HTERT RPE-1 (cell line): ENCODE data around the gene NR1I3.
"Not testable (repeated sequence)": the region's sequence is repeated elsewhere in the genome, so short reads cannot be mapped to it uniquely, and the experiment has no call there.

Source experiments
- in situ Hi-C: fragments of 300-500 bp; cut with MboI; formaldehyde crosslinking; loops from 4 replicates; pipeline ENCODE4 v1.14.3; 2020; ENCODE audit warnings: low sequenced_read_pairs

NR1I3 gene

DNA sequence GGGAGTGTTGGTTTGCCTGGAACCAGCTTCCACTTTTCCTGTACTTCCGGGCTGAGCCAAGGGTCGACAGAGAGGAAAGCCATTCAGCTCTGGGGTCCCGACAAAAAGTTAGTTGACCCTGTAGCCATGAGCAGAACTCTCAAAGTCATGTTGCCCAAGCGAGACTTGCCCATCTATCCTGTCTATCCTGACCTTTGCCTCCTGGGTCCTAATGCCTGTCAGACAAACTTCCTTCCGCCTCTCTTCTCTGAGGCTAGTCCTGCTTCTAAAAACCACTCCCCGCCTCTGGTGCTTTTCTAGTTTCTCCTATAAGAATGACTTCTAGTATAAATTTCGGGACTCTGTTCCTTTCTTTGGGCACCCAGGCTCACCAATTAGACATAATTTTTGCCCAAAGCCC lies 12.8 kb upstream of the NR1I3 start:
- in situ Hi-C loops = no loop called here

DNA sequence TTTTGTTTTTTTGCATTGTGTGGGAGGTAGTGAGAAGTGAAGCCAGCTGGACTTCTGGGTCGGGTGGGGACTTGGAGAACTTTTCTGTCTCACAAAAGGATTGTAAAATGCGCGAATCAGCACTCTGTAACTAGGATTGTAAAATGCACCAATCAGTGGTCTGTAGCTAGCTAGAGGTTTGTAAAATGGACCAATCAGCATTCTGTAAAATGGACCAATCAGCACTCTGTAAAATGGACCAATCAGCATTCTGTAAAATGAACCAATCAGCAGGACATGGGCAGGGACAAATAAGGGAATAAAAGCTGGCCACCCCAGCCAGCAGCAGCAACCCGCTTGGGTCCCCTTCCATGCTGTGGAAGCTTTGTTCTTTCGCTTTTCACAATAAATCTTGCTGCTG lies 12.1 kb upstream of the NR1I3 start:
- in situ Hi-C loops = not testable (repeated sequence)

DNA sequence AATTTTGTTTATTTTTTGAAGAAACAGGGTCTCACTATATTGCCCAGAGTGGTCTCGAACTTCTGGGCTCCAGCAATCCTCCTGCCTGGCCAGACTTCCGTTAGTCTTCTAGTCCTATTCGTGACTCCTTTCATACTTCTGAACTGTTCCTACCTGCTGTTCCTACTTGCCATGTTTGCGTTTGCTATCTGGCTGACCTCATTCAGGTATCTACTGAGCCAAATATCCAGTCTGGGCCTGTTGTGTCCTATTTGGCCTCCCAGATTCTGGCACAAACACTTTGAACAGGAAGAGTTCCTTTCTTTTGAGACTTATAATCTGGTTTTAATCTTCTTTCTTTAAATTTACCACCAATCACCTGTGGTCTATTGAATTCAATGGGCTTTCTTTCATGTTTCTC lies 6.9 kb upstream of the NR1I3 start:
- in situ Hi-C loops = no loop called here

DNA sequence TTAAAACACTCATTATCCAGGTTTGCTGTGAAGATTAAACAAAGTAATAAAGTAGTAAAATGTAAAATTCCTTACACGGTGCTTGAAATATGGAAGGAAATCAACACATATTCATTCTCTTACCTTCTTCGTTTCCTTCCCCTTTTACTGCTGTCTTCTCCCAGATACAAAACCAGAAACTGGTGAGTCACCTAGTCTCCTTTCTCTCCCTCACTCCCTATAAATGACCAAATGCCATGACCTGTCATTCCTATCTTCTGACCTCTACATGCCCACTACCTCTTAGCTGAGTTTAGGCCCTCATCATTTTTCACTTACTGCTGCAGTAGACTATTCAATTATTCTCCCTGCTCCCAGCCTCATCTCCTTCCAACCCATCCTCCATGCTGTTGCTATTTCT lies 4.3 kb upstream of the NR1I3 start:
- in situ Hi-C loops = no loop called here

DNA sequence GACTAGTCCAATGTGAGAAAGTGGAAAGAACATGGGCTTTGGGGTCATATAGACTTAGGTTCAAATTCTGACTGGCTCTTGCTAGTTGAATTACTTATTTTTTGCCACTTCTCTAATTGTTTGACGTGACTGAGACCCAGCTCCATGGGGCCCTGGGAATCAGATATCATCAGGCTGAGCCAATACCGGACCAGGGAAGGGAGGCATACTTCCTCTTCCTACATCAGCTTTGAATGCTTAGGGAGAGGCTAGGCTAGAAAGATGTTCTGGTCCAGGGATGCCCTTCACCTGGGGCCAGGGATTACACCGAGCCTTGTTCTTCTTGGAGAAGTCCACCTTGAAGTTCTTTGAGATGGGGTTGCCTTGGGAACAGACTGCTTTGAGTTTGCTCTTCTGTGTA lies 3.7 kb upstream of the NR1I3 start:
- in situ Hi-C loops = no loop called here

DNA sequence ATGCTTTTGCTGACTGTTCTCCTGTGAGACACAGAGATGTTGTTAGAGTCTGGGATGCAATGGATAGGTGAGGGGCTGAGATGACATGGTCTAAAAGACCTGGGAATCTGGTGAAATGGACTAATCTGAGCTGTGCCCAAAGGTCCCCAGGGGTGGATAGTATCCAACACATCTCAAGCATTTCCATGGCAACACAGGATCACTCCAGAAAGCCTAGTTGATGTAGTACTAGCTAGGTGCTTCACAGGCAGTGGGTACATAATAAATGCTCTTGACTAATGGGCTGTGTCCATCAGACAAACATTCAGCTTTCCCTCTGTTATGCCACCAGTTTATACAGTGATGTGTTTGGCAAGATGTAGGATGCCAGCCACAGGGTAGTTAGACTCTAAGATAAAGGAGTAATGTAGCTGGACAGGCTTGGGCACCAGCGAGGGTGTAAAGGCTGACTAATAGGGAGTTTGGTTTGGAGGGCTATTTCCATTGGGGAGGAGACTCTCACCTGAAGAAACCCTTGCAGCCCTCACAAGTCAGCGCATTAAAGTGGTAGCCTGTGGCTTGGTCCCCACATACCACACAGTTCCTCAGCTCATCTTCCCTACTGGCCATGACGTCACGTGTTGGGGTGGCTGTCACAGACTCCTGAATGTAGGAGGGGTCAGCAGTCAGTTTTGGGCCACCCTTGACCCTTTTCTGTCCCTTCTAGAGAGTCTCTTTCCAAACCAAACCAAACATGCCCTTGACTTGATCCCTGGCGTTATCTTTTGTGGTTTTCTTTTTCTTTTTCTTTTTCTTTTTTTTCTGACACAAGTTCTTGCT lies 1.8 kb downstream of the NR1I3 start:
- in situ Hi-C loops = no loop called here

DNA sequence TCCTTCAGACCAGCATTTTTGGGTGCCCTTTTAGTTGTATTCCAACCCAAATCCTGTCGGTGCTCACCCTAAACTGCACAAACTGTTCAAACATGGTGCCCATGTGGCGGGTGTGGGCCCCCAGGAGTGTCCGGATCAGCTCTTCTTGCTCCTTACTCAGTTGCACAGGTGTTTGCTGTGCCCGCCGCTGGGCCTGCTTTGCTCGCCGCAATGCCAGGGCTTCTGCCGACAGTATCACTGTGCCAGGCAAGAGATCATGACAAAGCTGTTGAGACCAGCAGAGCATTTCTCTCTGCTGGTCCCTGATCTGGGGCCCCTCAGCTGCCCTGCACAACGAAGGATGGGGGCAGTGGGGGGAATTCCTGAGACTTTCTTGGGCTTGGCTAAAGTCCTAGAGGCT lies 4.9 kb downstream of the NR1I3 start:
- in situ Hi-C loops = no loop called here

DNA sequence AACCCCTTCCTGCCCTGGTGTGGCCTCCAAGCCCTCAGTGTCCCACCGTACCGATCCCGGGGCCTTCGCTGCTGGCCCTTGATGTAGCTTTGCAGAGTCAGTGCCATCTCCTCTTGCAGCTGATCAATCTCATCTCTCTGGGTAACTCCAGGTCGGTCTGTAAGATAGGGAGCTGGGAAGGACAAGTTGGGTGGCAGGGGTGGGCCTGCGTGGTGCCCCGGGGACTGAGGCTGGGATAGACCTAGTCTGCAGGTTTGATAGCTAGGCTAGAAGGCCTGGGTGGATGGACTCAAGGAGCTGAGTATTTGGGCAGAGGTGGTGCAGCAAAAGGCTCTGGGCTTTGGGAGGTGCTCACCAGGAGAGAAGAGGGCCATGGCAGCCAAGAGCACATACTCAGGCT lies 7.2 kb downstream of the NR1I3 start:
- in situ Hi-C loops = no loop called here

DNA sequence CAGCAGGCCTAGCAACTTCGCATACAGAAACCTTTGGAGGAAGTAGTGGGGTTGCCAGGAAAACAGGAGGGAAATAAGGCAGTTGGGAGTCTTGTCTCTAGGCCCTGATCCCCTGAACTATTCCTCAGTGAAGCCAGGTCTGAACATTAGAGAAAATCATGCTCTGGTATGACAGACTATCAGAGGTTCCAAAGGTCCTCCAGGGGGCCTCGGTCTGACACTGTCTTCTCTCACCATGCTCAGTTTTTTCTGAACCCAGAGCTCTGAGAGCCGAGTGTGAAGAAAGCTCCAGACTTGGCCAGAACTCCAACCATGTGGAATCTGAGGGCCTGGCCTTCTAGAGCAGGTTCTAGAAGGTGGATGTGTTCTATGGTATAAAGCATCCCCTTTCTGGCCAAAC lies 8.1 kb downstream of the NR1I3 start:
- in situ Hi-C loops = no loop called here

DNA sequence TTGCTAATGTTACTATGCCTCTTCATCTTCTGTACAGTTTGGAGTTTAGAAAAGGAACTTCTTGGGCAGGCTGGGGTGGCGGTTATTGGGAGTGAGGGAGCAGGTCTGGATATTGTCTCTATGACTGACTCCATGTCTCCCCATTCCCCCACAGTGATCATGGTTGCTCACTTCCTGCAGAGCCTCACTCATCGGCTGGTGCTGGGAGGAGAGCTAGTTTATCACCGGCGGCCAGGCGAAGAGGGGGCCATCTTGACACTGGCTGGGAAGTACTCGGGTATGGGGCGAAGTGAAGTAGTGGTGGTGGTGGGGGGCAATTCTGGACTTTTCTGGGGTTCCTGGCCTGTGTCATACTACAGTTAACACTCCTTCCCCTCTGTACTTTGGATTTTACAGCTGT lies 10.0 kb downstream of the NR1I3 start:
- in situ Hi-C loops = no loop called here

DNA sequence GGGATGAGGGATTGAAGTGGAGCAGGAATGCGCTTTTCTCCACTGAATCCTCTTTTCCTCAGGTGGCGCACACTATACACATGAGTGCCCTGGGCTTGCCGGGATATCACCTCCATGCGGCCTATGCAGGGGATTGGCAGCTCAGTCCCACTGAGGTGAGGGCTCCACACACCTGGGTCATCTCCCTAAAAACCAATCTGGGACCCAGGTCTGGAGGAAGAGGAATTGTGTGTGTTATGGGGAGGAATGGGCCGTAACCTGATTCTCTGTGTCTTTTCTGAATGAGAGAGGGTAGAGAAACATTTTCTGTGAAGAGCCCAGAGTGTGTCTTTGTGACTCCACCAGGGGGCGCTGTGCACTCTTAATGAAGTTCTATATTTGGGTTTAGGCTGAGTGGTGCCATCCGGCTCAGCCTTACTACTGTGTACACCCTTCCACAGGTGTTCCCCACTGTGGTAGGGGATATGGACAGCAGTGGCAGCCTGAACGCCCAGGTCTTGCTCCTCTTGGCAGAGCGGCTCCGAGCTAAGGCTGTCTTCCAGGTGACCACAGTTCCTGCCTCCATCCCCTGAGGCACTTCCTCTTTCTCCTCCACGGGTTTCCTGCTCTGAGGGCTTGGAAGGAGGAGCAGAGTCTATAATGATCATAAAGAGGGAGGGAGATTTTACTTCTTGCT lies 10.7 kb downstream of the NR1I3 start:
- in situ Hi-C loops = no loop called here

DNA sequence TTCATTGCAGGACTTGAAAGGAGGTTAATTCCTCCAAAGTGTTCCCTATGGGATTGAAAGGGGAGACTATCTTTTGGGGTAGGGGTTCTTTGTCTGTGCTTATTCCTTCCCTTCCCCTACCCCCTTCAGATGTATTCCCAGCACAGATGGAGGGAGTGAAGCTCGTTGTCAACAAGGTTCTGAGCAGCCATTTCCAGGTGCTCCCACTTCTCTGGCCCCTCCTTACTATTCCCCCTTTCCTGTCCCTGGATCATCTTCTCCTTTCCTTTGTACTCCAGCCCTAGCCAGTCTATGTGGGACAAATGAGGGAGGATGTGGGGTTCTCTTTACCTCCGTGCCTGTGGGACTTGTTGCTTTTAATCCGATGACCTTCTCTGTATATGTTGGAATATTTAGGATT lies 11.2 kb downstream of the NR1I3 start:
- in situ Hi-C loops = no loop called here

DNA sequence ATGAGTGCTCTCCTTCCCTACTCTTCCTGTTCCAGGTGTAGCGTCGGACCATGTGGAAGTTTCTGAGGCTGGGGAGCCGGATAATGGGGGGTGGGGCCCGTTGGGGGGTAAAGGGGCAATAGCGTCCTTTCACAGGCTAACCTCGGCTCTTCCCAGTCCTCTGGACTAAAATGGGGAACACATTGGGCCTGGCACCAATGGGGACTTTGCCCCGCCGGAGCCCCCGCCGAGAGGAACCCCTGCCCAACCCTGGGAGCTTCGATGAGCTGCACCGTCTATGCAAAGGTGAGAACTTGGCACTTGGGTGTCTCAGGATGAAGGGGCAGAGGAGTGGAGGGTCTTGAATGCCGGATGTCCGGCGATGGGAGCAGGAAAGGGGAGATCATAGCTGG lies 11.7 kb downstream of the NR1I3 start:
- in situ Hi-C loops = no loop called here

DNA sequence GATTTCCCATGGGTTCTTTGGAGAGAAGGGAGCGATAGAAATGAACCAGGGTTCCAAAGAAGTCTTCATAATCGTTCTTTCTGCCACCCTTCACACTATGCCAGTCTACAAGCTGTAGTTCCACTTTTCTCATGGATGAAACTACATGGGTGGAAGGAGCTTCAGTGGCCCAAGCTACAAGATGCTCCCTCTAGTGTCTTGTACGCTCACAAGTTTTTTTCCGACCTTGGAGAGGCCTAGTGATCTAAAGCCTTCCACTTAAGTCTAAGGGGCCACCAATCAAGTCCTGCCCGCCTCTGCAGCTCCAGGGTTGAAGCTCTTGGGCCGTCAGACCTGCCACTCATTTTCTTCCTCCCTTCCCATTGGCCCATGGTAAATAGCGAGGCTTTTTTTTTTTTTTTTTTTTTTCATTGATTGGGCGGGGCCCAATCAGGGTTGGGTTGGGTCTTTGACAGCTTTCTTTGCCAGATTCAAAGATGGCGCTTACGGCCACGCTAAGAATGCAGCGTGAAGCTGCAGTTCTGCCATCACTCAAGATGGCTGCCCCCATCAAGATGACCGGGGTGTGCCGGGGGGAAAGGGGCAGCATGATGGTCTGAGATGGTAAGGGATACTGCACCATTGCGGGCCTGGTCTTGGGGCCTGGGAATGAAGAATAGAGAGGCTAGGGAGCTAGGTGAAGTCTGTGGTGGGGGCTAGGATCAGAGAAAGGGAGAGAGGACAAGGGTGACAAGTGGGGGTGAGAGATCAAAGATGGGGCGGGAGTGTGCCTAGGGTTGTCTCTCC lies 12.3 kb downstream of the NR1I3 start, which contains the start of gene TOMM40L:
Gene TOMM40L, plus strand, starts transcription at position 527 of the 786 bp plus-strand sequence. CDS start 430 bp downstream, outside the sequence.
- in situ Hi-C loops = no loop called here

DNA sequence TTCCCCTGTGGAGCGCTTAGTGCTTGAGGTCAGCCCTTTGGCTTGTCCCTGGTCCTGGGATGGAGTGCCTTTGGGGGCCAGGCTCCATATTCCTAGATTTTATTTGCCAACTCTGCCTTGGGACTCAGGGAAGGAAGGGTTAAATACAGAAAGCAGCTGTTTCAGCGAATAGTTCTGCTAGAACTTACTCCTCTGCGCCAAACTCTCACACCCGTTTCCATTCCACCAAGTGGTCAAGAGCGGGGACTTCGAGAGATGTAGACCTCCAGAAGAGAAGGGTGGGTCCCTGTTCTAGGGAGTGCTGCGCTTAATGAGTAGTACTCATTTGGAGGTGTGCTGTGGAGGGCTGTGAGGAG lies 12.8 kb downstream of the NR1I3 start:
- in situ Hi-C loops = no loop called here

DNA sequence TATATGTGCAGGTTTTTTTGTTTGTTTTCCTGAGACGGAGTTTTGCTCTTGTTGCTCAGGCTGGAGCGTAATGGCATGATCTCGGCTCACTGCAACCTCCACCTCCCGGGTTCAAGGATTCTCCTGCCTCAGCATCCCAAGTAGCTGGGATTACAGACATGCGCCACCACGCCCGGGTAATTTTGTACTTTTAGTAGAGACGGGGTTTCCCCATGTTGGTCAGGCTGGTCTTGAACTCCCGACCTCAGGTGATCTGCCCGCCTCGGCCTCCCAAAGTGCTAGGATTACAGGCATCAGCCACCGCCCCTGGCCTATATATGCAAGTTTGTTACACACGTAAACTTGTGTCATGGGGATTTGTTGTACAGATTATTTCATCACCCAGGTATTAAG lies 13.3 kb downstream of the NR1I3 start:
- in situ Hi-C loops = not testable (repeated sequence)

DNA sequence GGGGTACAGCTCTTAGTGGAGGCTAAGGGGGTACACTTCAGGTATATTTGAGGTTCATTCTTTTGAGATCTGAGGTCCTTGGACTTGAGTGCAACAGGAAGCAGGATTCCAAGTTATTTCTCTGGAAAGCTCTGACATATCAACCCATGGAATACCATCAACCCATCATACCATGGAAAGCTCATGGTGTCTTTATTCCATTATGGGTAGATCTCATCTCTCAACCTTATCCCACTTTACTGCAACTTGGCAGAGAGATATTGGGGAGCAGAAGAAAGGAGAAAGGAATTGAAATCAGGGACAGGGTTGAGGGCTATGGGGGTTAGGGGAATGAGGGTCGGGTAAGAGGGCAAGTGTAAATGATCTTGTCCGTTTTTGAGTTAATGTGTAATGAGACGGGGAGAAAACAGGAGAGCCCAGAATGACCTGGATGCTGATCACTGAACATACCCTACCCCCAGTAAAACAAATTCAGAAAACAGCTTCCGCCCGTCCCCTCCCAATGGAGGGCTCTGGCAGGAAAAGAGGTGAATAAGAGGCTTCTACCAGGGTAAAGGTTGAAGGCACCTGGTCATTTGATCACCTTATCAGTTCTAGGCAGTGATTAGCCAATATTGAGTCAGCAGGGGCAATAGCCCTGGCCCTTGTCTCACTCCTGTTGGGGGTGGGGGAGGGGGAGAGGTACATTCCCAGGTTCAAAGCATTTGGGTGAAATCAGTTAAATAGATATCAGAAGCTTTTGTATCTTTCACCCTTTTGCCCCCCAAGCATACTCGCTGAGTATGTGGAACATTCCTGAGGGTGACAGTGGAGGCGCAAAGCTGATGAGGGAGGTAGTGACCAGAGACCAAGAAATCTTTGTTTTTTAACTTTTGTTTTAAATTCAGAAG lies 14.0 kb downstream of the NR1I3 start:
- in situ Hi-C loops = no loop called here

DNA sequence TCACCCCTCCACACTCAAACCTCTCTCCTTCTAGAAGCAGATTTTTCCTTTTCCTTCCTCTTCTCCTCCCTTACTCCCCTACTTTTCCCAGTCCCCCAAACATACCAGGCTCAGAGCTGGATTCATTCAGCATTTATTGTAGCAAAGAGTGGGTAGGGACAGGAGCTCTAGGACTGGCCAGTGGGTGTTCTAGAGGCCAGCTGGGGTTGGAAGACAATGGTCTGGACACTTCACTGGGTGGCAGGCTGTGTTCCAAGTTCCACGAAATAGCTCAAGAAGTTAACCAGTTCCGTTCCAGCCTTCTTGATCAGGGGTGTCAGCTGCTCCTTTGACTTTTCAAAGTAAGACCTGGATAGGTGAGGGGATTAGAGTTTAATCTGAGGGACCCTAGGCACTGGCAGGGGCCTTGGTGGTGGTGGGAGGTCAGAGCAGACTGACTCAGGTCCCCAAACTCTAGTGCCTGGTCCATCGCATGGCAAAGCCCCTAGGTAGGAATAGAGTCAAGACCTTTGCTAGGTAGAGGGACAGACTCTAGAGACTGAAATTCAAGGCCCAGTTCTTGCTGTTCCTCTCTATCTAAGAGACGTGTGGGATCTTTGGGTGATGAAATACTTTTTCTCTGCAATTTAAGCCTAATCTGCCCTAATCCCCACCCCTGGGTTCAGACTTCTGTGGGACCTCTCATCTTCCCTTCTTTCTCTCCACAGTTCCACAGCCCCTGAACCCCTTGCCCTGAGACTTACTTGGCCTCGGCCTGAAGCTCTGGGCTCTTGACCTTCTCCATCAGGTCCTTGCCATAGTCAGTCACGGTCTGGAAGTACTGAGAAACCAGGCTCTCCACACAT lies 15.6 kb downstream of the NR1I3 start:
- in situ Hi-C loops = no loop called here

DNA sequence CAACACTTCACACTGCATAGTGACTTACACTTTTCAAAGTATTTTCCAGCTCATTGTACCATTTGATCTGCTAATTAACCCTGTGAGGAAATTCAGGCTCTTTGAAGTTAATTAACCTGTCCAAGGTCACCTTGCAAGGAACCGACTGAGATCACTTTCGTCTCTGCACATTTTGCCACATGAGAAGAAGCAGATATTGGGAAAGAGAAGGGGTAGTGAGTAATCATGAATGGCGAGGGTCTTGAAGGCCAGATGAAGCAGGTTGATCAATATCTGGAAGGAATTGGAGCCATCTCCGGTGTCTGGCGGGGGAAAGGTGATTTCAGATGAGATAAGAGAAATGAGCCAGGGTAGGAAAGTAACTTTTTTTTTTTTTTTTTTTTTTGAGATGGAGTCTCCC lies 18.0 kb downstream of the NR1I3 start:
- in situ Hi-C loops = no loop called here
